Ovary (tissue), 9 donors: ENCODE results near the gene POU2F3. TPM values are rescaled to one million over a fixed set of nuclear protein-coding genes. Genes with fewer than 3 reads are reported as not detected.

Experiments used
- DNase-seq, 5 donors: peaks; one replicate each; pipeline ENCODE4 v3.0.0-alpha.2; 2019 to 2020
- H3K27ac ChIP-seq, 2 donors: fragments of 200-600 bp; one replicate each; pipeline versions ENCODE4 v1.5.1 to v1.8.0; 2019 to 2022
- H3K27me3 ChIP-seq: fragments of 200-600 bp; one replicate; pipeline ENCODE4 v1.8.0; 2022
- H3K36me3 ChIP-seq: fragments of 200-600 bp; sonication (generic); one replicate; pipeline ENCODE4 v1.5.1; 2019
- H3K4me1 ChIP-seq: one replicate; pipeline ENCODE4 v1.8.1; 2013; ENCODE audit warnings: mild to moderate bottlenecking, moderate library complexity; ENCODE audit not compliant: insufficient read depth
- H3K4me3 ChIP-seq: fragments of 200-600 bp; sonication (generic); one replicate; pipeline ENCODE4 v1.5.1; 2017
- H3K9me3 ChIP-seq, 2 donors: fragments of 200-600 bp in 1 of 2; sonication (generic) in 1 of 2; one replicate each; pipeline versions ENCODE4 v1.5.1 to v1.8.1; 2013 to 2019; ENCODE audit warnings: mild to moderate bottlenecking in 1 of 2, moderate library complexity in 1 of 2
- EP300 ChIP-seq: sonication (generic); formaldehyde crosslinking; IDR thresholded peaks from one replicate; pipeline ENCODE4 v1.6.1; 2017; ENCODE audit warnings: antibody characterized with exemption
- POLR2A ChIP-seq: fragments of 450-650 bp; IDR thresholded peaks from one replicate; pipeline ENCODE4 v1.6.1; 2017; ENCODE audit warnings: antibody characterized with exemption, mild to moderate bottlenecking, moderate library complexity
- WGBS, 3 donors: extraction: QIAGEN DNeasy Blood & Tissue Kit in 1 of 3; methylation state at CpG; one replicate each; pipeline versions ENCODE4 v1.1.5 to v1.1.7; 2013 to 2017; 5-methylcytosine and 5-hydroxymethylcytosine counted together
- intact Hi-C, 4 donors: fragments of 100-400 bp; cut with DNase I; formaldehyde crosslinking; loops; one replicate each; pipeline versions ENCODE4 v1.11.0 to v1.15.1; 2022 to 2023
- polyA plus RNA-seq, 2 donors: library from polyadenylated mRNA; stranded (reverse); fragments of 200-250 nt in 1 of 2; fragments of 350-450 nt in 1 of 2; fragmentation: Illumina TruSeq in 1 of 2; extraction: RNeasy Lipid Tissue Mini Kit (QIAGEN cat#74804) in 1 of 2; gene quantifications; one replicate each; pipeline ENCODE4 v1.2.3, GENCODE V29; 2013 to 2014
- total RNA-seq, 7 donors: library from RNA; depleted of rRNA in 2 of 7; stranded (reverse); fragments of >200 nt in 2 of 7; fragmentation: NEBNext Ultra II Directional in 3 of 7; extraction: Animal tissue kit (Norgen Biotek cat#: 25700) in 3 of 7; gene quantifications; one replicate each; pipeline versions ENCODE4 v1.1.0 to v1.2.4, GENCODE V29; 2016 to 2023
- TF ChIP-seq, protein P1 (sequence below), 3 donors: fragments of 450-650 bp in 2 of 3; fragments of 200-600 bp in 1 of 3; IDR thresholded peaks; one replicate each; pipeline versions ENCODE4 v1.5.1 to v1.8.0; 2016 to 2022; ENCODE audit warnings: antibody characterized with exemption in 3 of 3, mild to moderate bottlenecking in 1 of 3
- donor health status: DM: no; HTN: no; CAD: no; lungs with moderate emphysema.
- donor health status: DM: no; HTN: no; CAD: no.
- donor health status: Bipolar disorder and iron deficiency.
- donor health status: DM: yes; HTN: yes; CAD: no.
- donor health status: DM: no; HTN: no; CAD: no.
- donor health status: DM: yes; HTN: yes; CAD: no.

Gene POU2F3
- total and polyA plus RNA-seq, 9 donors = 0.05 to 1.0 (median 0.22) TPM; not detected in 2

DNA sequence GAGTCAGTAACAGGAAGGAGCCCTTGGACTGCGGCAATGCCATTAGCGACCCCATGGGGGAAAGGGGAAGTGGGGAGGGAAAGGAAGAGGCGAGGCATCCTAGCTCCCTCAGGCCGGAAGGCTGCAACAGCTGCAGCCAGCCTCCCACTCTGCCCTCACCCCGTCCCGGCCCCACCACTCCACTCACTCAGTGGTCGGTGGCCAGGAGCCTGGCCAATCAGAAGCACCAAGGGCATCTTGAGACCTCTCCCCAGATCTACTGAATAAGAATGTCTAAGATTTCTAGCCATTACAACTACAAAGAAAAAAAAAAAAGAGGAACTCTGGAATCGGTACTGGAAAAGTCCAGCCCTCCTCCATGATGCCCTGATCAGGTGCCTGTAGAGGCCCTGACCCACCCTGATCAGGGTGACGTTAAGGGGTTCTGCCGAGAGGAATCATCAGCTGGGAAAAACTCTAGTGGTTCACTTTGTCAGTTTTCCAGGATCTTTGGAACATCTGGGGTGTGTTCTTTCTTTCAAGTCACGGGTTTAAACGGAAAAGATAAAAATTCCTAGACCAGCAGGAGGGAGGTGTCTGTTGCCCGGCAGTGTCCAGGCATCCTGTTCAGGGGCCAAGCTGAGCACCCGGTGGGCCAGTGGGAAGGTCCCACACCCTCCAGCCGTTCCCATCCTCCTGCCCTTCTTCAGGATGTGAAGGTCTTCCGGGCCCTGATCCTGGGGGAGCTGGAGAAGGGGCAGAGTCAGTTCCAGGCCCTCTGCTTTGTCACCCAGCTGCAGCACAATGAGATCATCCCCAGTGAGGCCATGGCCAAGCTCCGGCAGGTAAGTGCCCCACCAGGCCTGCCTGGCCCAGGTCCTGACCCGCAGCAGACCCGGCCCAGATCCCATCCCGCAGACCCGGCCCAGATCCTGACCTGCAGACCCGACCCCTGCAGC, 14.7 kb upstream of the POU2F3 start:
- peaks cover 10% of the 10 kb centered on the region for H3K4me1 ChIP-seq
- 19 to 34% (median 32%) methylated on average over 22 of the region's 22 CpGs for WGBS, 3 donors
- DNase-seq = peak in 3 of 5 donors; percentile 59 to 62 (median 61)
- H3K27me3 ChIP-seq = no peaks in the 10 kb centered on the region
- no peaks in the 10 kb centered on the region for H3K9me3 ChIP-seq
- intact Hi-C loops = loop anchor here in 1 of 4 donors (5.0 kb wide), 1 partner anchor 53 kb away; no protein-coding TSS in a partner anchor
- peak overlapping the region; percentile 44 for H3K27ac ChIP-seq
- H3K4me3 ChIP-seq = no peak overlapping the region
- H3K36me3 ChIP-seq = no peaks in the 10 kb centered on the region
- TF ChIP-seq POLR2A (no peak), EP300 (no peak)
- TF ChIP-seq, protein P1, sequence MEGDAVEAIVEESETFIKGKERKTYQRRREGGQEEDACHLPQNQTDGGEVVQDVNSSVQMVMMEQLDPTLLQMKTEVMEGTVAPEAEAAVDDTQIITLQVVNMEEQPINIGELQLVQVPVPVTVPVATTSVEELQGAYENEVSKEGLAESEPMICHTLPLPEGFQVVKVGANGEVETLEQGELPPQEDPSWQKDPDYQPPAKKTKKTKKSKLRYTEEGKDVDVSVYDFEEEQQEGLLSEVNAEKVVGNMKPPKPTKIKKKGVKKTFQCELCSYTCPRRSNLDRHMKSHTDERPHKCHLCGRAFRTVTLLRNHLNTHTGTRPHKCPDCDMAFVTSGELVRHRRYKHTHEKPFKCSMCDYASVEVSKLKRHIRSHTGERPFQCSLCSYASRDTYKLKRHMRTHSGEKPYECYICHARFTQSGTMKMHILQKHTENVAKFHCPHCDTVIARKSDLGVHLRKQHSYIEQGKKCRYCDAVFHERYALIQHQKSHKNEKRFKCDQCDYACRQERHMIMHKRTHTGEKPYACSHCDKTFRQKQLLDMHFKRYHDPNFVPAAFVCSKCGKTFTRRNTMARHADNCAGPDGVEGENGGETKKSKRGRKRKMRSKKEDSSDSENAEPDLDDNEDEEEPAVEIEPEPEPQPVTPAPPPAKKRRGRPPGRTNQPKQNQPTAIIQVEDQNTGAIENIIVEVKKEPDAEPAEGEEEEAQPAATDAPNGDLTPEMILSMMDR (IDR thresholded peaks at IDR 0.05) = no peak

DNA sequence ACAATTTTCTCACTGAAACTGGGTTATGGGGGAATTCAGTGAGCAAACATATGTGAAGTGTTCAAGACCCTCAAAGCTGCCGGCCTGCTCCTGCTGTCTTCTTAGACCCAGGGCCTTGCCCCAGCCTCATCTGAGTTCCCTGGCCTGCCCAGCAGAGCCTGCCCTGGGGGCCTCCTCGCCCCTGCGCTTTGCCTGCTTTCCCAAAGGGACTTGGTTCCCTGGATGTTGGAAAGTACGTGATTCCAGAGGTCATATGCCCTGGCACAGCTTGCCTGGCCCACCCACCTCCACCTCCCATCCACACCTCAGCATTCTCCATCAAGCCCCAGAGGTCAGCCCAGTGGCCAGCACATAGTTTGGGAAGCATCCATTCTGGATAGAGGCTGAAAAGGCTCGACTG, 13.7 kb upstream of the POU2F3 start:
- whole genome bisulfite sequencing, 3 donors = 77 to 80% (median 77%) methylated on average over 5 of the region's 5 CpGs
- peak overlapping the region; percentile 44 for H3K27ac ChIP-seq
- intact Hi-C loops = loop anchor here in 1 of 4 donors (5.0 kb wide), 1 partner anchor 54 kb away; no protein-coding TSS in a partner anchor

DNA sequence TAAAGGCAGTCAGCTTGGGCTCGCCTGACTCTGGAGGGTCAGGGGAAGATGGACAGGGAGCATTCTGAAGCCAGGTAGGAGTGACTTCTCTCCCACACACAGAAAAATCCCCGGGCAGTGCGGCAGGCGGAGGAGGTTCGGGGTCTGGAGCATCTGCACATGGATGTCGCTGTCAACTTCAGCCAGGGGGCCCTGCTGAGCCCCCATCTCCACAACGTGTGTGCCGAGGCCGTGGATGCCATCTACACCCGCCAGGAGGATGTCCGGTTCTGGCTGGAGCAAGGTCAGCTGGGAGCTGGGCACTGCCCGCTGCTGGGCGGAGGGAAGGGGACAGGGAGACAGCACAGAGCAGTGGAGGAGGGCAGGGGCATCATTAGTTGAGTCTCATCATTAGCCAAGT, 13.2 kb upstream of the POU2F3 start:
- TF ChIP-seq POLR2A (no peak), EP300 (no peak)
- TF ChIP-seq, protein P1 (IDR thresholded peaks at IDR 0.05) = no peak
- WGBS, 3 donors = 66 to 70% (median 68%) methylated on average over 13 of the region's 13 CpGs
- H3K9me3 ChIP-seq = no peaks in the 10 kb centered on the region
- no peaks in the 10 kb centered on the region for H3K36me3 ChIP-seq
- H3K4me1 ChIP-seq = peaks cover 10% of the 10 kb centered on the region
- DNase-seq = peak in 1 of 5 donors; percentile 19
- H3K27ac ChIP-seq = peak overlapping the region in 1 of 2 donors; percentile 12
- intact Hi-C loops = loop anchor here in 1 of 4 donors (5.0 kb wide), 1 partner anchor 54 kb away; no protein-coding TSS in a partner anchor
- H3K27me3 ChIP-seq = no peaks in the 10 kb centered on the region
- H3K4me3 ChIP-seq = no peak overlapping the region

More for the DNA sequence above, 13.7 kb upstream of the POU2F3 start:
- Histone ChIP-seq H3K27me3 (no peaks in the 10 kb centered on the region), H3K4me3 (no peak overlapping the region), H3K4me1 (peaks cover 10% of the 10 kb centered on the region), H3K9me3 (no peaks in the 10 kb centered on the region), H3K36me3 (no peaks in the 10 kb centered on the region)
- no peak for DNase-seq
- TF ChIP-seq EP300 (no peak), POLR2A (no peak)
- TF ChIP-seq, protein P1 (IDR thresholded peaks at IDR 0.05) = no peak

DNA sequence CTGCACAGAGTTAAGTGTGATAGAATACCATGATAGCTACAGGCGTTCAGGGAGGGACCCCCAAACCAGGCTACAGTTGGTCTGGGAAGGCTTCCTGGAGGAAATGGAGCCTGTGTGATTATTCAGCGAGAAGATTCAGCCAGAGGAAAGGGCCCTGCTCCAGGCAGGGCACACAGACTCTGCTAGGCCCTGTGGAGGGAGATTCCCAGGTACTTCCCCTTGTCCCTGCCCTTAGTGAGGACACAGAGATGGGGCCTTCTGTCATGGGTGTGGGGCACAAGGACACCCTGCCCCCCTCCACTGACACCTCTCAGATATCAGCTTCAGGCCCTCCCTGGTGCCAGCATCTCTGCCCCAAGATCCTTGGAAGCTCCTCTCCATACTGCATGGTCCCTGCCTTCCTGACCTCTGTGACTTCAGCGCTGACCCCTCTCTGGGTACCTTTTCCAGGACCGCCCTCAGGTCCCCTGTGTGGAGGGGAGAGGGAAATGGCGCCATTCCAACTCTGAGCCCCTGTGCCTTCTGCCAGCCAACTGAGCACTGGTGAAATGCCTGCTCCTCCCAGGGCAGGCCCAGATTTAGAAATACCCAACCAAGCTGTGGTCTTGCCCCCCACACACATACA, 12.6 kb upstream of the POU2F3 start:
- H3K27me3 ChIP-seq = no peaks in the 10 kb centered on the region
- intact Hi-C loops = loop anchor here in 1 of 4 donors (5.0 kb wide), 1 partner anchor 55 kb away; no protein-coding TSS in a partner anchor
- no peaks in the 10 kb centered on the region for H3K36me3 ChIP-seq
- no peak overlapping the region for H3K4me3 ChIP-seq
- H3K27ac ChIP-seq = no peak overlapping the region
- no peak for DNase-seq
- 87 to 92% (median 88%) methylated on average over 5 of the region's 5 CpGs for WGBS, 3 donors
- TF ChIP-seq EP300 = no peak
- H3K9me3 ChIP-seq = no peaks in the 10 kb centered on the region
- peaks cover 10% of the 10 kb centered on the region for H3K4me1 ChIP-seq
